Uterus (tissue), 4 donors: Measurements from ENCODE around the gene KCNIP3. TPM values are rescaled to one million over a fixed set of nuclear protein-coding genes. Genes with fewer than 3 reads are reported as not detected.
A peak's percentile ranks its signal among the peaks of the same experiment; 100 is the strongest.

ENCODE experiments used
- DNase-seq, 2 donors: peaks; one replicate each; pipeline ENCODE4 v3.0.0-alpha.2; 2019 to 2020
- H3K27ac ChIP-seq, 2 donors: fragments of 200-600 bp; sonication (generic); 1 replicate in 1 of 2; 2 replicates in 1 of 2; pipeline ENCODE4 v1.5.1; 2016 to 2018
- H3K27me3 ChIP-seq, 2 donors: fragments of 200-600 bp; sonication (generic); one replicate each; pipeline ENCODE4 v1.5.1; 2018 to 2019; ENCODE audit warnings: control low read depth in 1 of 2
- H3K36me3 ChIP-seq, 2 donors: fragments of 200-600 bp; sonication (generic); one replicate each; pipeline ENCODE4 v1.5.1; 2019; ENCODE audit warnings: control low read depth in 1 of 2
- H3K4me1 ChIP-seq, 2 donors: fragments of 200-600 bp; sonication (generic); one replicate each; pipeline ENCODE4 v1.5.1; 2018 to 2019; ENCODE audit warnings: control low read depth in 1 of 2
- H3K4me3 ChIP-seq, 2 donors: fragments of 200-600 bp; sonication (generic); 1 replicate in 1 of 2; 2 replicates in 1 of 2; pipeline ENCODE4 v1.5.1; 2018 to 2019; ENCODE audit warnings: mild to moderate bottlenecking in 1 of 2
- H3K9me3 ChIP-seq, 2 donors: fragments of 200-600 bp; sonication (generic); one replicate each; pipeline ENCODE4 v1.5.1; 2019; ENCODE audit warnings: control low read depth in 1 of 2
- CTCF ChIP-seq, 4 experiments: fragments of 200-600 bp in 2 of 4; fragments of 450-650 bp in 2 of 4; sonication (generic) in 2 of 4; IDR thresholded peaks; one replicate each; pipeline ENCODE4 v1.5.1; 2016 to 2019; ENCODE audit warnings: antibody characterized with exemption in 4 of 4, mild to moderate bottlenecking in 2 of 4, moderate library complexity in 1 of 4
- POLR2A ChIP-seq, 2 donors: fragments of 450-650 bp; IDR thresholded peaks; one replicate each; pipeline ENCODE4 v1.6.1; 2016; ENCODE audit warnings: antibody characterized with exemption in 2 of 2, mild to moderate bottlenecking in 1 of 2, moderate library complexity in 1 of 2
- intact Hi-C: fragments of 100-400 bp; cut with DNase I; formaldehyde crosslinking; loops from one replicate; pipeline ENCODE4 v1.15.1; 2023; ENCODE audit warnings: low total_unique reads
- total RNA-seq, 4 donors: library from RNA; depleted of rRNA in 3 of 4; stranded (reverse); fragments of >200 nt in 3 of 4; gene quantifications; one replicate each; pipeline versions ENCODE4 v1.1.0 to v1.2.4, GENCODE V29; 2014 to 2023
- donor health status: DM: yes; HTN: yes; CAD: no.

KCNIP3 gene
- total RNA-seq, 4 donors from 2014 or later: 1.5 to 18.3 (median 10.8) TPM

DNA sequence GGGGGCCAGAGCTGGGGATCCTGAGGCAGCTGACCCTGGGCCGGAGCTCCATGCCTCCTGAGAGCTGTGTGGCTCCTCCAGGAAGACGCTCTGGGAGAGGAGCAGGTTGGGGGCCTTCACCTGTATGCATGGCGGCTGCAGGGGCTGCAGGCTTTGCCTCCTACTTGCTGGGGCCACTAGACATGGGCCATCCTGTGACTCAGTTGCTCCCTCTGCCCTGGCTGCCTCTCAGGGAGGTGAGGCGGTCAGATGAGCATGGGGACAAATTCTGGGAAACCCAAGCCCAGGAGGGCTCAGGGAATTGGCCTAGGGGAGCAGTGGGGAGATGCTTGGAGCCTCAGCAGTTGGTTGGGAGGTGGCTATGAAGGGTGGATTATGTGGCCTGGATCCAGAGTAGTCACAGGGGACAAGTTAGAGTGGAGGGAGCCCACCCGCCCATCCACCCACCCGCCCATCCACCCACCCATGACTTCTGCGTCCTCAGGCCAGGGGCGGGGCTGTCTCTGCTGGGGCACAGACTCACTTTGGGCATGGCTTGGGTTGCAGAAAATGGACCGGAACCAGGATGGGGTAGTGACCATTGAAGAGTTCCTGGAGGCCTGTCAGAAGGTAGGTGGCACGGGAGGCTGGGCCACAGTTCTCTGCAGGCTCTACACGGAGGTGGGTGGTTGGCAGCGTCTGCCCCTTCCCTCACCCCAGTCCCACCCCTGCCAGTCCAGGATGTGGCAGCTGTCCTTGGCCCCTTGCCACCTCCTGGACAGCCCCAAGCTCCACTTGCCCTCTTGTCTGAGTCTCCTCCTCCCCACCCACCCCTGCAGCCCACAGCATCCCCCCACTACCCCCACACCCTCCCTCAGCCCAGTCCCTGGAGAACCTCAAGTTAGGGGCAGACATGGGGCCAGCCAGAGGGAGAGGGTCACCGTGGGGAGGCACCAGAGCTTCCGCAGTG, 85.8 kb downstream of the KCNIP3 start:
- intact Hi-C loops: no loop called here
- no peak overlapping the region for H3K27ac ChIP-seq

GRCh38 chr2:95383635-95384027, 86.5 kb downstream of the KCNIP3 start:
- intact Hi-C loops: no loop called here
- H3K4me3 ChIP-seq: no peak overlapping the region
- no peak for TF ChIP-seq POLR2A (IDR thresholded peaks at IDR 0.05)
- TF ChIP-seq CTCF (IDR thresholded peaks at IDR 0.05): no peak
- H3K27ac ChIP-seq: no peak overlapping the region
- H3K36me3 ChIP-seq: no peaks in the 10 kb centered on the region
- peak in 1 of 2 donors; percentile 8 for DNase-seq
- no peaks in the 10 kb centered on the region for H3K9me3 ChIP-seq
- no peaks in the 10 kb centered on the region for H3K4me1 ChIP-seq
- H3K27me3 ChIP-seq: no peaks in the 10 kb centered on the region

More for the DNA sequence above, 85.8 kb downstream of the KCNIP3 start:
- no peaks in the 10 kb centered on the region for H3K36me3 ChIP-seq
- no peaks in the 10 kb centered on the region for H3K4me1 ChIP-seq
- TF ChIP-seq CTCF (IDR thresholded peaks at IDR 0.05): no peak
- no peak overlapping the region for H3K4me3 ChIP-seq
- no peak for DNase-seq
- no peaks in the 10 kb centered on the region for H3K9me3 ChIP-seq
- H3K27me3 ChIP-seq: no peaks in the 10 kb centered on the region

- no peak for DNase-seq
- Histone ChIP-seq H3K36me3 (no peaks in the 10 kb centered on the region), H3K4me3 (no peak overlapping the region), H3K4me1 (no peaks in the 10 kb centered on the region), H3K9me3 (no peaks in the 10 kb centered on the region), H3K27me3 (no peaks in the 10 kb centered on the region), H3K27ac (no peak overlapping the region)
- intact Hi-C loops: no loop called here
- TF ChIP-seq POLR2A (IDR thresholded peaks at IDR 0.05): no peak
- TF ChIP-seq CTCF (IDR thresholded peaks at IDR 0.05): no peak
Measured at GRCh38 chr2:95384854-95385569, 87.9 kb downstream of the KCNIP3 start.

- H3K9me3 ChIP-seq: no peaks in the 10 kb centered on the region
- no peaks in the 10 kb centered on the region for H3K4me1 ChIP-seq
- intact Hi-C loops: no loop called here
- no peak overlapping the region for H3K27ac ChIP-seq
- DNase-seq: peak in 1 of 2 donors; percentile 15
- no peaks in the 10 kb centered on the region for H3K27me3 ChIP-seq
- H3K36me3 ChIP-seq: no peaks in the 10 kb centered on the region
- H3K4me3 ChIP-seq: no peak overlapping the region
- TF ChIP-seq CTCF (IDR thresholded peaks at IDR 0.05) (no peak), POLR2A (IDR thresholded peaks at IDR 0.05) (no peak)
Measured at GRCh38 chr2:95385570-95385984, 88.4 kb downstream of the KCNIP3 start.

- no peaks in the 10 kb centered on the region for H3K36me3 ChIP-seq
- H3K9me3 ChIP-seq: no peaks in the 10 kb centered on the region
- no peak overlapping the region for H3K27ac ChIP-seq
- peak in 1 of 2 donors; percentile 6 for DNase-seq
- no peak overlapping the region for H3K4me3 ChIP-seq
- TF ChIP-seq CTCF (IDR thresholded peaks at IDR 0.05) (no peak), POLR2A (IDR thresholded peaks at IDR 0.05) (no peak)
- H3K4me1 ChIP-seq: no peaks in the 10 kb centered on the region
- intact Hi-C loops: no loop called here
- H3K27me3 ChIP-seq: no peaks in the 10 kb centered on the region
Measured at GRCh38 chr2:95386031-95386430, 88.9 kb downstream of the KCNIP3 start.
